Measurements from ENCODE around the gene PTPRC.

DNA sequence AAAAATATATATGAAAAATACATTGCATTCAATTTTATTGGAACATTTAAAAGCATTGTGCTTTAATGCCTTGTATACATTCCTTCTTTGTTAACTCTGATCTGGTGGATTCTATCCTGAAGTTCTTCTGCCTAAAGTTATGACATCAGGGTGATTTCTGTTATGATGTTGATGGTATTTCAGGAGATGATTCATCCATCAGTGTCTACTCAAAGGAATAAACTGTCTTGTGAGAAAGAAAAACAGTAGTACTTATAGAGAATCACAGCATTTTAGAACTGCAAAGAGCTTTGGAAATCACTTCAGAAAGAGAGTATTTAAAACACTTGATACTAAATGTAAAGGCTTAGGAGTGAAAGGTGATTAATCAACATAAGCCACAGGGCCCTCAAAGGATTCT, 155.7 kb downstream of the PTPRC start:
- TF ChIP-seq, protein P1, sequence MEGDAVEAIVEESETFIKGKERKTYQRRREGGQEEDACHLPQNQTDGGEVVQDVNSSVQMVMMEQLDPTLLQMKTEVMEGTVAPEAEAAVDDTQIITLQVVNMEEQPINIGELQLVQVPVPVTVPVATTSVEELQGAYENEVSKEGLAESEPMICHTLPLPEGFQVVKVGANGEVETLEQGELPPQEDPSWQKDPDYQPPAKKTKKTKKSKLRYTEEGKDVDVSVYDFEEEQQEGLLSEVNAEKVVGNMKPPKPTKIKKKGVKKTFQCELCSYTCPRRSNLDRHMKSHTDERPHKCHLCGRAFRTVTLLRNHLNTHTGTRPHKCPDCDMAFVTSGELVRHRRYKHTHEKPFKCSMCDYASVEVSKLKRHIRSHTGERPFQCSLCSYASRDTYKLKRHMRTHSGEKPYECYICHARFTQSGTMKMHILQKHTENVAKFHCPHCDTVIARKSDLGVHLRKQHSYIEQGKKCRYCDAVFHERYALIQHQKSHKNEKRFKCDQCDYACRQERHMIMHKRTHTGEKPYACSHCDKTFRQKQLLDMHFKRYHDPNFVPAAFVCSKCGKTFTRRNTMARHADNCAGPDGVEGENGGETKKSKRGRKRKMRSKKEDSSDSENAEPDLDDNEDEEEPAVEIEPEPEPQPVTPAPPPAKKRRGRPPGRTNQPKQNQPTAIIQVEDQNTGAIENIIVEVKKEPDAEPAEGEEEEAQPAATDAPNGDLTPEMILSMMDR (optimal IDR thresholded peaks at IDR 0.05 in 1 of 3, IDR thresholded peaks at IDR 0.05 in 1 of 3, conservative IDR thresholded peaks at IDR 0.05 in 1 of 3; ENCODE audit: extremely low read depth in 1 of 3, insufficient read depth in 2 of 3, low read length in 3 of 3): no peak
- TF ChIP-seq EZH2 (IDR thresholded peaks at IDR 0.05; ENCODE audit: low read length): no peak

All from keratinocyte (primary cell).